ENCODE results near the gene CRYBG3. TPM values are rescaled to one million over a fixed set of nuclear protein-coding genes. Genes with fewer than 3 reads are reported as not detected.

Gene CRYBG3
- total and polyA plus RNA-seq, 2 of the 13 experiments (the other 11 are each of a cell fraction or from before 2014, with no cell fraction given), result 3.8 to 15.9 TPM

DNA sequence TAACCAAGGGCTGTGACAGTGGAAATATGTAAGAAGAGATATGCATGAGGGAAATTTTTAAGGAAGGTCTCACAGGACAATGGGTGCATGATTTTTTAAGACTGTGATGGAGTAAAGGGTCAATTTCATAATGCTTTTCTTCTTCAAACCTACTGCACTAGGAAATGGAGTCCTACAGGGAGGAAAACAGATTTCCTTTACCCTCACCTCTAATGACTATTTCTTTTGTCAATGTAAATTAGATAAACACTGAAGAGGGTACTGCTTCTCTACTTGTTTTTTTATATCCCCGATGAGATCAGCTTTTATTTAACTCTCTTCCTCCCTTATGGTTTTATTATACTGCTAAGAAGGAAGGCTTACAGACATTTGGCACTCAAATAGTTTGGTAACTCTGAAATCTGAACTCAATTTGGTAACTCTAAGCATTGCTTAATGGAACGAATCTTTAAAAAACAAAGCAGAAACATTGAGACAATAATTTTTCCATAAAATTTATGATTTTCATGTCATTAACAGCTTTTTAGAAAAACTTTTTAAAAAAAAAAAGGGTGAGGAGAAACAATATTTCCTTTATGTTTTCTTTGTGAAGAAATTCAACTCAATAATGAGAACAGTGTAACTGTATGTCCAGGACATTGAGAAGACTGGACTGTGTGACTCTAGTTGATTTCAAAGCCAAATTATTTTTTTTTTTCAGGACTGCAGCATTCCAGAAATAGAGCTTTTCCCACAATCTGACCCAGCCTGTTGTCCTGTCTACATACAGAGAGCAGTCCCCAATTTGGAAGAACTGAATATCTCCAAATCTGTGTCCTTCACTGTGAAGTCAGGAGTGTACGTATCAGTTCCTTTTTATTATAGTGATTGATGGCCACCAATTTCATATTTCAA, 64.4 kb downstream of the CRYBG3 start:
- ChIA-PET POLR2A (no interaction called here), CTCF (ENCODE audit: low intra/inter-chr PET ratio, low total read pairs) (no interaction called here)
- Histone ChIP-seq H3K4me2 (ENCODE audit: low read depth, low read length) (no peak overlapping the region), H3K27ac (ENCODE audit: extremely low read length, insufficient read depth, low read length) (no peak overlapping the region), H4K20me1 (ENCODE audit: insufficient read depth, low read length) (no peaks in the 10 kb centered on the region), H3K4me1 (ENCODE audit: insufficient read depth, low read length) (no peaks in the 10 kb centered on the region), H3K27me3 (ENCODE audit: control insufficient read depth in 1 of 2, insufficient read depth in 2 of 2, low read length in 2 of 2) (no peaks in the 10 kb centered on the region), H3K9ac (ENCODE audit: insufficient read depth, low read depth, low read length) (no peak overlapping the region), H3K79me2 (ENCODE audit: insufficient read depth, low read length) (no peaks in the 10 kb centered on the region), H3K9me3 (ENCODE audit: low read length) (no peaks in the 10 kb centered on the region), H2AFZ (ENCODE audit: low read length) (no peak overlapping the region), H3K4me3 (replicated peaks in 1 of 3; ENCODE audit: insufficient read depth in 1 of 3, low read depth in 2 of 3, low read length in 3 of 3) (no peak overlapping the region), H3K36me3 (replicated peaks in 1 of 2; ENCODE audit: control insufficient read depth in 1 of 2, insufficient read depth in 2 of 2, low read length in 2 of 2) (peaks cover 1 to 36% of the 10 kb centered on the region in 2 experiments; a peak in 3 of 5 replicates)
- FAIRE-seq (no peak), DNase-seq (ENCODE audit: low spot score) (no peak), ATAC-seq (no peak)
- TF ChIP-seq, protein P1, sequence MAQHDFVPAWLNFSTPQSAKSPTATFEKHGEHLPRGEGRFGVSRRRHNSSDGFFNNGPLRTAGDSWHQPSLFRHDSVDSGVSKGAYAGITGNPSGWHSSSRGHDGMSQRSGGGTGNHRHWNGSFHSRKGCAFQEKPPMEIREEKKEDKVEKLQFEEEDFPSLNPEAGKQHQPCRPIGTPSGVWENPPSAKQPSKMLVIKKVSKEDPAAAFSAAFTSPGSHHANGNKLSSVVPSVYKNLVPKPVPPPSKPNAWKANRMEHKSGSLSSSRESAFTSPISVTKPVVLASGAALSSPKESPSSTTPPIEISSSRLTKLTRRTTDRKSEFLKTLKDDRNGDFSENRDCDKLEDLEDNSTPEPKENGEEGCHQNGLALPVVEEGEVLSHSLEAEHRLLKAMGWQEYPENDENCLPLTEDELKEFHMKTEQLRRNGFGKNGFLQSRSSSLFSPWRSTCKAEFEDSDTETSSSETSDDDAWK (CRISPR knock-in tag; IDR thresholded peaks at IDR 0.05), result no peak
- TF ChIP-seq EP300 (IDR thresholded peaks at IDR 0.05; ENCODE audit: low read depth in 2 of 2, low read length in 2 of 2), result no peak
- no peak for TF ChIP-seq EP300 (CRISPR knock-in tag; IDR thresholded peaks at IDR 0.05; ENCODE audit: borderline replicate concordance)
- TF ChIP-seq, protein P2, sequence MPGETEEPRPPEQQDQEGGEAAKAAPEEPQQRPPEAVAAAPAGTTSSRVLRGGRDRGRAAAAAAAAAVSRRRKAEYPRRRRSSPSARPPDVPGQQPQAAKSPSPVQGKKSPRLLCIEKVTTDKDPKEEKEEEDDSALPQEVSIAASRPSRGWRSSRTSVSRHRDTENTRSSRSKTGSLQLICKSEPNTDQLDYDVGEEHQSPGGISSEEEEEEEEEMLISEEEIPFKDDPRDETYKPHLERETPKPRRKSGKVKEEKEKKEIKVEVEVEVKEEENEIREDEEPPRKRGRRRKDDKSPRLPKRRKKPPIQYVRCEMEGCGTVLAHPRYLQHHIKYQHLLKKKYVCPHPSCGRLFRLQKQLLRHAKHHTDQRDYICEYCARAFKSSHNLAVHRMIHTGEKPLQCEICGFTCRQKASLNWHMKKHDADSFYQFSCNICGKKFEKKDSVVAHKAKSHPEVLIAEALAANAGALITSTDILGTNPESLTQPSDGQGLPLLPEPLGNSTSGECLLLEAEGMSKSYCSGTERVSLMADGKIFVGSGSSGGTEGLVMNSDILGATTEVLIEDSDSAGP (CRISPR knock-in tag; IDR thresholded peaks at IDR 0.05; ENCODE audit: borderline replicate concordance), result no peak
- no peak for TF ChIP-seq MIER2 (CRISPR knock-in tag; IDR thresholded peaks at IDR 0.05)
- TF ChIP-seq, protein P3, sequence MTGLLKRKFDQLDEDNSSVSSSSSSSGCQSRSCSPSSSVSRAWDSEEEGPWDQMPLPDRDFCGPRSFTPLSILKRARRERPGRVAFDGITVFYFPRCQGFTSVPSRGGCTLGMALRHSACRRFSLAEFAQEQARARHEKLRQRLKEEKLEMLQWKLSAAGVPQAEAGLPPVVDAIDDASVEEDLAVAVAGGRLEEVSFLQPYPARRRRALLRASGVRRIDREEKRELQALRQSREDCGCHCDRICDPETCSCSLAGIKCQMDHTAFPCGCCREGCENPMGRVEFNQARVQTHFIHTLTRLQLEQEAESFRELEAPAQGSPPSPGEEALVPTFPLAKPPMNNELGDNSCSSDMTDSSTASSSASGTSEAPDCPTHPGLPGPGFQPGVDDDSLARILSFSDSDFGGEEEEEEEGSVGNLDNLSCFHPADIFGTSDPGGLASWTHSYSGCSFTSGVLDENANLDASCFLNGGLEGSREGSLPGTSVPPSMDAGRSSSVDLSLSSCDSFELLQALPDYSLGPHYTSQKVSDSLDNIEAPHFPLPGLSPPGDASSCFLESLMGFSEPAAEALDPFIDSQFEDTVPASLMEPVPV (CRISPR knock-in tag; IDR thresholded peaks at IDR 0.05), result no peak
- no peak for TF ChIP-seq ZNF253 (CRISPR knock-in tag; IDR thresholded peaks at IDR 0.05; ENCODE audit: borderline replicate concordance)
- TF ChIP-seq ZSCAN31 (CRISPR knock-in tag; IDR thresholded peaks at IDR 0.05; ENCODE audit: low read depth), result no peak
- no peak for TF ChIP-seq KLF6 (CRISPR knock-in tag; IDR thresholded peaks at IDR 0.05)
- TF ChIP-seq, protein P4, sequence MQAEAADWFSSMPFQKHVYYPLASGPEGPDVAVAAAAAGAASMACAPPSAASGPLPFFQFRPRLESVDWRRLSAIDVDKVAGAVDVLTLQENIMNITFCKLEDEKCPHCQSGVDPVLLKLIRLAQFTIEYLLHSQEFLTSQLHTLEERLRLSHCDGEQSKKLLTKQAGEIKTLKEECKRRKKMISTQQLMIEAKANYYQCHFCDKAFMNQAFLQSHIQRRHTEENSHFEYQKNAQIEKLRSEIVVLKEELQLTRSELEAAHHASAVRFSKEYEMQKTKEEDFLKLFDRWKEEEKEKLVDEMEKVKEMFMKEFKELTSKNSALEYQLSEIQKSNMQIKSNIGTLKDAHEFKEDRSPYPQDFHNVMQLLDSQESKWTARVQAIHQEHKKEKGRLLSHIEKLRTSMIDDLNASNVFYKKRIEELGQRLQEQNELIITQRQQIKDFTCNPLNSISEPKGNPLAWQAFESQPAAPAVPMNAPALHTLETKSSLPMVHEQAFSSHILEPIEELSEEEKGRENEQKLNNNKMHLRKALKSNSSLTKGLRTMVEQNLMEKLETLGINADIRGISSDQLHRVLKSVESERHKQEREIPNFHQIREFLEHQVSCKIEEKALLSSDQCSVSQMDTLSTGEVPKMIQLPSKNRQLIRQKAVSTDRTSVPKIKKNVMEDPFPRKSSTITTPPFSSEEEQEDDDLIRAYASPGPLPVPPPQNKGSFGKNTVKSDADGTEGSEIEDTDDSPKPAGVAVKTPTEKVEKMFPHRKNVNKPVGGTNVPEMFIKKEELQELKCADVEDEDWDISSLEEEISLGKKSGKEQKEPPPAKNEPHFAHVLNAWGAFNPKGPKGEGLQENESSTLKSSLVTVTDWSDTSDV (CRISPR knock-in tag; IDR thresholded peaks at IDR 0.05), result no peak
- WGBS (ENCODE audit: low lambda C conversion rate), result 84% methylated on average over 3 of the region's 3 CpGs
- intact Hi-C loops (cut with micrococcal nuclease; ENCODE audit: unreplicated experiment), result no loop called here
- in situ Hi-C loops (cut with HindIII; ENCODE audit: extremely low pct_ligation_motif_present, low pct_unique_long_range_greater_than_20kb), result no loop called here
- no TSS peak for BruUV-seq (replicated peaks)
